A549 treated with DMSO at 1 μM for 4 hours (cell line): ENCODE results near the gene CAPN14. TPM values are rescaled to one million over a fixed set of nuclear protein-coding genes. Genes with fewer than 3 reads are reported as not detected.

Experiments used
- total RNA-seq: library from RNA; stranded (reverse); fragments of 200-300 nt; extraction: Qiagen RNA extraction; gene quantifications from 5 replicates; pipeline ENCODE4 v1.2.3, GENCODE V29; 2022; ENCODE audit warnings: low read depth

The CAPN14 gene
- total RNA-seq, result 0.03 to 0.07 TPM (median 0.05 TPM) in 4 of 5 replicates, not detected in the other

DNA sequence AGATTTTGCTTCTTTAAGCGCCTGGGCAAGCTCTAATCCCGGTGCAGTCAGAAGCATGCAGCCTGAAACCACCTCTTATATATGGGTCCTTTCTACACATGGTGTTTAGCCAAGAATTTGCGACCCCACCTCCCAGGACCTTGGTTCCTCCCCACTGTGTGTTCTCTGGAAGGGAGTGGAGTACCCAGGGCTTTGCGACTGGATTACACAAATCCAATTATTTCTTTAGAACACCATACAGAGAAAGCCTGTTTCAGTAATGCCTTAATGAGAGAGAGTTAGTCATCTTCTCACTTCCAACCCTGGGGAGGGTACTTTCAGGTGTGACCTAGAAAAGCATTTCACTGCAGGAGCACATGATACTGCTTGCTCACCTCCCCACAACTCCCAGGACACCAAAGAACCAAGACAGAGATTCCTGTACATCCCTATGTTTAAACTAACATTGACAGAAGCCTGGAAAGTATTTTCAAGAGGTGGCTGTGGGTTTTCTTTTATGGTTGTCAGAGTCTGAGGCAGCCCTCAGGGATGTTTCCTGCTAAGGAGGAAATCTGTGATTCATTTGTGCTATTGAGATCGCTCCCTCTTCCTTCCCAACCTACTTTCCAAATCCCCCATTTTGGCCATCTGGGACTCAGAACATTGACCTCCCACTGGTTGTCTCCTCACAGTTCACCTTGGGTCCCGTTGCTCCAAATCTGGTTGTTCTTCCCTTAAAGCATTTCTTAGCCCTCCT, at the start of gene CAPN14:
Gene CAPN14, minus strand, starts transcription at position 51 of the 736 bp plus-strand sequence. CDS start 12,068 bp downstream, outside the sequence.

GRCh38 chr2:31233741-31234682, 16.7 kb upstream of the CAPN14 start, which contains the start of gene EHD3:
TSS of gene EHD3 (plus strand) at chr2:31234152. CDS start at chr2:31234622, 470 bp downstream.

GRCh38 chr2:31138037-31138962, 79.0 kb downstream of the CAPN14 start, which contains the start of gene GALNT14:
TSS of gene GALNT14 (minus strand) at chr2:31138440. CDS start at chr2:31138086, 354 bp downstream.

Other genes starting within 250 kb of the CAPN14 start
- 45.1 to 52.5 TPM (median 49.1 TPM) in 5 replicates for gene GALNT14, start 79.1 kb downstream of the CAPN14 start, total RNA-seq
- gene EHD3, start 16.6 kb upstream of the CAPN14 start, total RNA-seq, result 8.3 to 9.9 TPM (median 9.2 TPM) in 5 replicates
- gene XDH, start 197.2 kb upstream of the CAPN14 start, total RNA-seq, result 1.1 to 1.8 TPM (median 1.4 TPM) in 5 replicates